HepG2 (cell line): Measurements from ENCODE around the gene PIP4K2C. TPM values are rescaled to one million over a fixed set of nuclear protein-coding genes. Genes with fewer than 3 reads are reported as not detected.
A peak's percentile ranks its signal among the peaks of the same experiment; 100 is the strongest.

Source experiments
- ARID2 ChIP-seq: sonication (generic); formaldehyde crosslinking; IDR thresholded peaks from 2 replicates; pipeline ENCODE4 v1.8.1; 2022; ENCODE audit warnings: mild to moderate bottlenecking, missing genetic modification reagents, borderline replicate concordance
- ATAD3A ChIP-seq: sonication (generic); formaldehyde crosslinking; IDR thresholded peaks from 2 replicates; pipeline ENCODE4 v1.4.0; 2020; ENCODE audit warnings: missing genetic modification reagents
- CBFB ChIP-seq: sonication (generic); formaldehyde crosslinking; IDR thresholded peaks from 2 replicates; pipeline ENCODE4 v1.4.0; 2020; ENCODE audit warnings: missing genetic modification reagents
- JARID2 ChIP-seq: sonication (generic); formaldehyde crosslinking; IDR thresholded peaks from 2 replicates; pipeline ENCODE4 v1.8.1; 2023; ENCODE audit warnings: missing genetic modification reagents, inconsistent platforms; ENCODE audit not compliant: insufficient replicate concordance
- KLF12 ChIP-seq: sonication (generic); formaldehyde crosslinking; IDR thresholded peaks from 2 replicates; pipeline ENCODE4 v1.4.0; 2020; ENCODE audit warnings: missing genetic modification reagents, borderline replicate concordance
- NBN ChIP-seq: fragments of 450-650 bp; conservative IDR thresholded peaks from 2 replicates; pipeline ENCODE4 v1.6.1; 2017
- RBFOX2 ChIP-seq: fragments of 200-400 bp; formaldehyde crosslinking; IDR thresholded peaks from 2 replicates; pipeline ENCODE4 v1.6.1; 2017; ENCODE audit warnings: low read depth, mild to moderate bottlenecking, low read length
- SRY ChIP-seq: sonication (generic); formaldehyde crosslinking; IDR thresholded peaks from 2 replicates; pipeline ENCODE4 v1.8.0; 2022; ENCODE audit warnings: mild to moderate bottlenecking, missing genetic modification reagents
- WIZ ChIP-seq: sonication (generic); formaldehyde crosslinking; IDR thresholded peaks from 2 replicates; pipeline ENCODE4 v1.5.1; 2020; ENCODE audit warnings: mild to moderate bottlenecking, missing genetic modification reagents
- ZFY ChIP-seq: sonication (generic); formaldehyde crosslinking; IDR thresholded peaks from 2 replicates; pipeline ENCODE4 v1.4.0; 2020; ENCODE audit warnings: missing genetic modification reagents
- ZSCAN22 ChIP-seq: sonication (generic); formaldehyde crosslinking; IDR thresholded peaks from 2 replicates; pipeline ENCODE4 v1.4.0; 2020; ENCODE audit warnings: mild to moderate bottlenecking, missing genetic modification reagents
- polyA plus RNA-seq, 8 experiments: library from polyadenylated mRNA; depleted of rRNA in 3 of 8; stranded (reverse) in 7 of 8; unstranded in 1 of 8; fragments of >200 nt; fragmentation: Illumina TruSeq in 4 of 8; extraction: Trizol in 4 of 8; gene quantifications; 2 replicates each; pipeline versions ENCODE4 v1.2.1 to v1.2.3, GENCODE V29; 2011 to 2016; ENCODE audit warnings: low read depth in 4 of 8, missing spikeins in 1 of 8, mixed read lengths in 1 of 8; ENCODE audit not compliant: insufficient read depth in 1 of 8
- total RNA-seq, 5 experiments: library from RNA; depleted of rRNA; stranded (reverse); fragments of >200 nt; fragmentation: Illumina TruSeq; extraction: Trizol; gene quantifications; 2 replicates each; pipeline ENCODE4 v1.2.3, GENCODE V29; 2016; ENCODE audit warnings: low read depth in 1 of 5
- TF ChIP-seq, protein P1 (sequence below): sonication (generic); formaldehyde crosslinking; IDR thresholded peaks from 2 replicates; pipeline ENCODE4 v1.4.0; 2020; ENCODE audit warnings: mild to moderate bottlenecking, missing genetic modification reagents
- TF ChIP-seq, protein P2 (sequence below): IDR thresholded peaks from 2 replicates; pipeline ENCODE4 v1.6.1; 2016; ENCODE audit warnings: low read depth, control low read depth
- TF ChIP-seq, protein P3 (sequence below): sonication (generic); formaldehyde crosslinking; IDR thresholded peaks from 2 replicates; pipeline ENCODE4 v1.5.0; 2020; ENCODE audit warnings: missing genetic modification reagents, mild to moderate bottlenecking, borderline replicate concordance
- TF ChIP-seq, protein P4 (sequence below): sonication (generic); formaldehyde crosslinking; IDR thresholded peaks from 2 replicates; pipeline ENCODE4 v1.5.1; 2020; ENCODE audit warnings: missing genetic modification reagents, mild to moderate bottlenecking, borderline replicate concordance
- TF ChIP-seq, protein P5 (sequence below): sonication (generic); formaldehyde crosslinking; IDR thresholded peaks from 2 replicates; pipeline ENCODE4 v1.4.0; 2020; ENCODE audit warnings: mild to moderate bottlenecking, missing genetic modification reagents
- TF ChIP-seq, protein P6 (sequence below), 2 experiments: sonication (generic) in 1 of 2; formaldehyde crosslinking in 1 of 2; IDR thresholded peaks; 2 replicates each; pipeline versions ENCODE4 v1.4.0 to v1.6.1; 2018 to 2020; ENCODE audit warnings: missing genetic modification reagents in 2 of 2, borderline replicate concordance in 1 of 2, low read depth in 1 of 2, mild to moderate bottlenecking in 1 of 2, missing biosample characterization in 1 of 2
- TF ChIP-seq, protein P7 (sequence below): sonication (generic); formaldehyde crosslinking; conservative IDR thresholded peaks from 2 replicates; pipeline ENCODE4 v1.4.0; 2020; ENCODE audit warnings: mild to moderate bottlenecking, missing genetic modification reagents, moderate library complexity

The PIP4K2C gene
- total and polyA plus RNA-seq, 2 of the 13 experiments (the other 11 are each of a cell fraction or from before 2014, with no cell fraction given): 23.3 to 26.4 TPM

DNA sequence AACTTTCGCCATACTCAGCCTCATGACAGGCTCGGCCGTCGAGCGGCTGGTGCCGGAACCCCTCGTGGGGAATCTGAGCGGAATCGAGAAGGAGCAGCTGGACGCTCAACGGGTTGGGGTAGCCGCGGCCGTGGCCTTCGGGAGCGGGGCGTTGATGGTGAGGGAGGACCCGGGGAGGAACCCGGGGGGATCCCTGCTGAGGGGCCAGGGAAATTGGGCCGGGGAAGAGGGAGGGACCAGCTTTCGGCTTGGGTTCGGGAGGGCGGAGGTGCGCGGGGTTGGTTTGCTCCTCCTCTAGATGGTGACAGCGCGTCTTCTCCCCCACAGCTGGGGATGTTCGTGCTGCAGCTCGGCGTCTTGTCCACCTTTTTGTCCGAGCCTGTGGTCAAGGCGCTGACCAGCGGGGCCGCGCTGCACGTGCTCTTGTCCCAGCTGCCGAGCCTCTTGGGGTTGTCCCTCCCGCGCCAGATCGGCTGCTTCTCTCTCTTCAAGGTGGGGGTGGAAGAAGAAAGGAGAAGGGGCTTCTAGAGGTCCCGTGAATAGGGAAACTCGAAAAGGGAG, 30.0 kb downstream of the PIP4K2C start (continued):
- TF ChIP-seq, protein P1, sequence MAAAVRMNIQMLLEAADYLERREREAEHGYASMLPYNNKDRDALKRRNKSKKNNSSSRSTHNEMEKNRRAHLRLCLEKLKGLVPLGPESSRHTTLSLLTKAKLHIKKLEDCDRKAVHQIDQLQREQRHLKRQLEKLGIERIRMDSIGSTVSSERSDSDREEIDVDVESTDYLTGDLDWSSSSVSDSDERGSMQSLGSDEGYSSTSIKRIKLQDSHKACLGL: no peak; the same call in 1 of the 2 replicates
- TF ChIP-seq RBFOX2 (no peak), ATAD3A (CRISPR knock-in tag) (no peak), NBN (no peak), SRY (CRISPR knock-in tag) (no peak), ZSCAN22 (no peak), ZFY (CRISPR knock-in tag) (no peak), CBFB (CRISPR knock-in tag) (no peak), ARID2 (CRISPR knock-in tag) (no peak), WIZ (no peak), JARID2 (no peak), KLF12 (CRISPR knock-in tag) (no peak)
- TF ChIP-seq, protein P2, sequence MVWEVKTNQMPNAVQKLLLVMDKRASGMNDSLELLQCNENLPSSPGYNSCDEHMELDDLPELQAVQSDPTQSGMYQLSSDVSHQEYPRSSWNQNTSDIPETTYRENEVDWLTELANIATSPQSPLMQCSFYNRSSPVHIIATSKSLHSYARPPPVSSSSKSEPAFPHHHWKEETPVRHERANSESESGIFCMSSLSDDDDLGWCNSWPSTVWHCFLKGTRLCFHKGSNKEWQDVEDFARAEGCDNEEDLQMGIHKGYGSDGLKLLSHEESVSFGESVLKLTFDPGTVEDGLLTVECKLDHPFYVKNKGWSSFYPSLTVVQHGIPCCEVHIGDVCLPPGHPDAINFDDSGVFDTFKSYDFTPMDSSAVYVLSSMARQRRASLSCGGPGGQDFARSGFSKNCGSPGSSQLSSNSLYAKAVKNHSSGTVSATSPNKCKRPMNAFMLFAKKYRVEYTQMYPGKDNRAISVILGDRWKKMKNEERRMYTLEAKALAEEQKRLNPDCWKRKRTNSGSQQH (CRISPR knock-in tag): 0 out of 2 replicates have a peak, but pooled peaks have one; percentile 20
- TF ChIP-seq, protein P3, sequence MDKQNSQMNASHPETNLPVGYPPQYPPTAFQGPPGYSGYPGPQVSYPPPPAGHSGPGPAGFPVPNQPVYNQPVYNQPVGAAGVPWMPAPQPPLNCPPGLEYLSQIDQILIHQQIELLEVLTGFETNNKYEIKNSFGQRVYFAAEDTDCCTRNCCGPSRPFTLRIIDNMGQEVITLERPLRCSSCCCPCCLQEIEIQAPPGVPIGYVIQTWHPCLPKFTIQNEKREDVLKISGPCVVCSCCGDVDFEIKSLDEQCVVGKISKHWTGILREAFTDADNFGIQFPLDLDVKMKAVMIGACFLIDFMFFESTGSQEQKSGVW: no peak
- TF ChIP-seq, protein P4, sequence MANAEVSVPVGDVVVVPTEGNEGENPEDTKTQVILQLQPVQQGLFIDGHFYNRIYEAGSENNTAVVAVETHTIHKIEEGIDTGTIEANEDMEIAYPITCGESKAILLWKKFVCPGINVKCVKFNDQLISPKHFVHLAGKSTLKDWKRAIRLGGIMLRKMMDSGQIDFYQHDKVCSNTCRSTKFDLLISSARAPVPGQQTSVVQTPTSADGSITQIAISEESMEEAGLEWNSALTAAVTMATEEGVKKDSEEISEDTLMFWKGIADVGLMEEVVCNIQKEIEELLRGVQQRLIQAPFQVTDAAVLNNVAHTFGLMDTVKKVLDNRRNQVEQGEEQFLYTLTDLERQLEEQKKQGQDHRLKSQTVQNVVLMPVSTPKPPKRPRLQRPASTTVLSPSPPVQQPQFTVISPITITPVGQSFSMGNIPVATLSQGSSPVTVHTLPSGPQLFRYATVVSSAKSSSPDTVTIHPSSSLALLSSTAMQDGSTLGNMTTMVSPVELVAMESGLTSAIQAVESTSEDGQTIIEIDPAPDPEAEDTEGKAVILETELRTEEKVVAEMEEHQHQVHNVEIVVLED: no peak
- TF ChIP-seq, protein P5, sequence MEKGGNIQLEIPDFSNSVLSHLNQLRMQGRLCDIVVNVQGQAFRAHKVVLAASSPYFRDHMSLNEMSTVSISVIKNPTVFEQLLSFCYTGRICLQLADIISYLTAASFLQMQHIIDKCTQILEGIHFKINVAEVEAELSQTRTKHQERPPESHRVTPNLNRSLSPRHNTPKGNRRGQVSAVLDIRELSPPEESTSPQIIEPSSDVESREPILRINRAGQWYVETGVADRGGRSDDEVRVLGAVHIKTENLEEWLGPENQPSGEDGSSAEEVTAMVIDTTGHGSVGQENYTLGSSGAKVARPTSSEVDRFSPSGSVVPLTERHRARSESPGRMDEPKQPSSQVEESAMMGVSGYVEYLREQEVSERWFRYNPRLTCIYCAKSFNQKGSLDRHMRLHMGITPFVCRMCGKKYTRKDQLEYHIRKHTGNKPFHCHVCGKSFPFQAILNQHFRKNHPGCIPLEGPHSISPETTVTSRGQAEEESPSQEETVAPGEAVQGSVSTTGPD: no peak
- TF ChIP-seq, protein P6, sequence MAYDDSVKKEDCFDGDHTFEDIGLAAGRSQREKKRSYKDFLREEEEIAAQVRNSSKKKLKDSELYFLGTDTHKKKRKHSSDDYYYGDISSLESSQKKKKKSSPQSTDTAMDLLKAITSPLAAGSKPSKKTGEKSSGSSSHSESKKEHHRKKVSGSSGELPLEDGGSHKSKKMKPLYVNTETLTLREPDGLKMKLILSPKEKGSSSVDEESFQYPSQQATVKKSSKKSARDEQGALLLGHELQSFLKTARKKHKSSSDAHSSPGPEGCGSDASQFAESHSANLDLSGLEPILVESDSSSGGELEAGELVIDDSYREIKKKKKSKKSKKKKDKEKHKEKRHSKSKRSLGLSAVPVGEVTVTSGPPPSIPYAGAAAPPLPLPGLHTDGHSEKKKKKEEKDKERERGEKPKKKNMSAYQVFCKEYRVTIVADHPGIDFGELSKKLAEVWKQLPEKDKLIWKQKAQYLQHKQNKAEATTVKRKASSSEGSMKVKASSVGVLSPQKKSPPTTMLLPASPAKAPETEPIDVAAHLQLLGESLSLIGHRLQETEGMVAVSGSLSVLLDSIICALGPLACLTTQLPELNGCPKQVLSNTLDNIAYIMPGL (CRISPR knock-in tag; IDR thresholded peaks at IDR 0.05; ENCODE audit: borderline replicate concordance in 1 of 2, low read depth in 1 of 2): no peak; a peak in 1 of 4 replicates
- TF ChIP-seq, protein P7, sequence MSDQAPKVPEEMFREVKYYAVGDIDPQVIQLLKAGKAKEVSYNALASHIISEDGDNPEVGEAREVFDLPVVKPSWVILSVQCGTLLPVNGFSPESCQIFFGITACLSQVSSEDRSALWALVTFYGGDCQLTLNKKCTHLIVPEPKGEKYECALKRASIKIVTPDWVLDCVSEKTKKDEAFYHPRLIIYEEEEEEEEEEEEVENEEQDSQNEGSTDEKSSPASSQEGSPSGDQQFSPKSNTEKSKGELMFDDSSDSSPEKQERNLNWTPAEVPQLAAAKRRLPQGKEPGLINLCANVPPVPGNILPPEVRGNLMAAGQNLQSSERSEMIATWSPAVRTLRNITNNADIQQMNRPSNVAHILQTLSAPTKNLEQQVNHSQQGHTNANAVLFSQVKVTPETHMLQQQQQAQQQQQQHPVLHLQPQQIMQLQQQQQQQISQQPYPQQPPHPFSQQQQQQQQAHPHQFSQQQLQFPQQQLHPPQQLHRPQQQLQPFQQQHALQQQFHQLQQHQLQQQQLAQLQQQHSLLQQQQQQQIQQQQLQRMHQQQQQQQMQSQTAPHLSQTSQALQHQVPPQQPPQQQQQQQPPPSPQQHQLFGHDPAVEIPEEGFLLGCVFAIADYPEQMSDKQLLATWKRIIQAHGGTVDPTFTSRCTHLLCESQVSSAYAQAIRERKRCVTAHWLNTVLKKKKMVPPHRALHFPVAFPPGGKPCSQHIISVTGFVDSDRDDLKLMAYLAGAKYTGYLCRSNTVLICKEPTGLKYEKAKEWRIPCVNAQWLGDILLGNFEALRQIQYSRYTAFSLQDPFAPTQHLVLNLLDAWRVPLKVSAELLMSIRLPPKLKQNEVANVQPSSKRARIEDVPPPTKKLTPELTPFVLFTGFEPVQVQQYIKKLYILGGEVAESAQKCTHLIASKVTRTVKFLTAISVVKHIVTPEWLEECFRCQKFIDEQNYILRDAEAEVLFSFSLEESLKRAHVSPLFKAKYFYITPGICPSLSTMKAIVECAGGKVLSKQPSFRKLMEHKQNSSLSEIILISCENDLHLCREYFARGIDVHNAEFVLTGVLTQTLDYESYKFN (CRISPR knock-in tag): 0 out of 2 replicates have a peak, but pooled peaks have one; percentile 7
